Endothelial cell of umbilical vein (primary cell): ENCODE data around the gene PLXNB1. TPM values are rescaled to one million over a fixed set of nuclear protein-coding genes. Genes with fewer than 3 reads are reported as not detected.

ENCODE experiments used
- BruUV-seq: library from RNA; stranded (reverse); fragments of 400-500 nt; replicated peaks from 2 replicates; lab custom pipeline; 2021; lab: Mats Ljungman, UMichigan
- CTCF ChIA-PET: fragments of 300-600, 350-600 bp; sonication (Branson Sonifier 250); formaldehyde crosslinking; loops from one replicate; lab custom pipeline; 2021; ENCODE audit warnings: antibody characterized with exemption, inconsistent platforms; lab: Charles Lee
- POLR2A ChIA-PET: fragments of 300-600, 350-600 bp; sonication (Branson Sonifier 250); formaldehyde crosslinking; loops from one replicate; lab custom pipeline; 2021; ENCODE audit warnings: antibody characterized with exemption, inconsistent platforms; lab: Charles Lee
- DNase-seq: peaks from one replicate; pipeline ENCODE4 v3.0.0-alpha.2; 2011; ENCODE audit warnings: low read depth, low spot score
- FAIRE-seq: peaks from 2 replicates; lab custom pipeline; 2011; peaks lifted over from hg19 to GRCh38; lab: Jason Lieb, UNC
- H2AFZ ChIP-seq: 2 replicates; pipeline ENCODE4 v1.6.0; 2012; ENCODE audit warnings: low read depth, low read length, control low read depth, inconsistent platforms
- H3K27ac ChIP-seq: 2 replicates; pipeline ENCODE4 v1.5.1; 2011; ENCODE audit warnings: low read depth, mild to moderate bottlenecking, control low read depth, low read length, moderate library complexity; ENCODE audit not compliant: insufficient read depth
- H3K27me3 ChIP-seq, 2 experiments: 2 replicates each; pipeline versions ENCODE4 v1.6.0 to v1.6.1; 2011; ENCODE audit warnings: low read length in 2 of 2, mixed read lengths in 1 of 2; ENCODE audit not compliant: control insufficient read depth in 2 of 2, insufficient read depth in 2 of 2
- H3K36me3 ChIP-seq, 2 experiments: 2 replicates in 1 of 2; 3 replicates in 1 of 2; pipeline ENCODE4 v1.5.1; 2011; ENCODE audit warnings: low read length in 2 of 2, mild to moderate bottlenecking in 1 of 2, moderate library complexity in 1 of 2; ENCODE audit not compliant: control insufficient read depth in 2 of 2, insufficient read depth in 2 of 2; ENCODE audit errors: extremely low read depth in 1 of 2
- H3K4me1 ChIP-seq: 3 replicates; pipeline ENCODE4 v1.5.1; 2011; ENCODE audit warnings: mild to moderate bottlenecking, low read length; ENCODE audit not compliant: control insufficient read depth, insufficient read depth; ENCODE audit errors: extremely low read depth
- H3K4me2 ChIP-seq: 2 replicates; pipeline ENCODE4 v1.6.1; 2011; ENCODE audit warnings: low read length, control low read depth, mixed read lengths; ENCODE audit not compliant: insufficient read depth
- H3K4me3 ChIP-seq, 3 experiments: fragments of 200-600 bp in 1 of 3; sonication (generic), shearing (Covaris generic) in 1 of 3; replicated peaks in 1 of 3; 2 replicates each; pipeline ENCODE4 v1.5.1; 2011 to 2016; ENCODE audit warnings: control low read depth in 3 of 3, low read length in 3 of 3, mild to moderate bottlenecking in 2 of 3, inconsistent platforms in 1 of 3, low read depth in 1 of 3, moderate library complexity in 1 of 3; ENCODE audit not compliant: insufficient read depth in 1 of 3
- H3K79me2 ChIP-seq: 2 replicates; pipeline ENCODE4 v1.6.0; 2012; ENCODE audit warnings: low read length, inconsistent platforms; ENCODE audit not compliant: control insufficient read depth, insufficient read depth
- H3K9ac ChIP-seq: replicated peaks from 2 replicates; pipeline ENCODE3; 2011; ENCODE audit warnings: low read length, control low read depth; ENCODE audit not compliant: insufficient read depth; ENCODE audit errors: extremely low read depth
- H3K9me1 ChIP-seq: replicated peaks from 3 replicates; pipeline ENCODE4 v1.6.0; 2011; ENCODE audit warnings: mild to moderate bottlenecking, low read length; ENCODE audit not compliant: control insufficient read depth, insufficient read depth; ENCODE audit errors: extremely low read depth
- H3K9me3 ChIP-seq: replicated peaks from 2 replicates; pipeline ENCODE4 v1.5.1; 2012; ENCODE audit warnings: low read length, inconsistent platforms; ENCODE audit not compliant: control insufficient read depth, insufficient read depth
- H4K20me1 ChIP-seq: replicated peaks from 2 replicates; pipeline ENCODE3; 2011; ENCODE audit warnings: mild to moderate bottlenecking, low read length; ENCODE audit not compliant: control insufficient read depth, insufficient read depth; ENCODE audit errors: extremely low read depth
- EZH2 ChIP-seq: IDR thresholded peaks from 2 replicates; pipeline ENCODE4 v1.6.1; 2012; ENCODE audit warnings: borderline replicate concordance, low read depth, mild to moderate bottlenecking, moderate library complexity, low read length, inconsistent platforms; ENCODE audit not compliant: severe bottlenecking
- FOS ChIP-seq: IDR thresholded peaks from 2 replicates; pipeline ENCODE4 v1.6.1; 2011; ENCODE audit warnings: mild to moderate bottlenecking, low read length, moderate library complexity, borderline replicate concordance; ENCODE audit not compliant: insufficient read depth
- GATA2 ChIP-seq: IDR thresholded peaks from 2 replicates; pipeline ENCODE4 v1.7.0; 2011; ENCODE audit warnings: low read depth, mild to moderate bottlenecking, moderate library complexity, mixed read lengths, low read length; ENCODE audit not compliant: insufficient read length, insufficient read depth
- JUN ChIP-seq: IDR thresholded peaks from 2 replicates; pipeline ENCODE4 v1.6.1; 2011; ENCODE audit warnings: borderline replicate concordance, low read depth; ENCODE audit not compliant: insufficient read length, insufficient read depth
- MYC ChIP-seq: IDR thresholded peaks from one replicate; pipeline ENCODE4 v1.6.1; 2011; ENCODE audit warnings: mild to moderate bottlenecking, low read depth, low read length
- POLR2A ChIP-seq: IDR thresholded peaks from 2 replicates; pipeline ENCODE4 v1.6.1; 2012; ENCODE audit warnings: low read depth, mild to moderate bottlenecking, control low read depth, low read length
- POLR2AphosphoS5 ChIP-seq: IDR thresholded peaks from 2 replicates; pipeline ENCODE4 v1.6.1; 2012; ENCODE audit warnings: low read depth, mild to moderate bottlenecking, control low read depth, low read length, moderate library complexity; ENCODE audit not compliant: insufficient read depth
- dilution Hi-C: fragments of 300-500 bp; cut with MboI; formaldehyde crosslinking; loops from one replicate; pipeline ENCODE4 v1.15.0; 2019; ENCODE audit warnings: low sequenced_read_pairs; ENCODE audit not compliant: extremely low pct_ligation_motif_present
- intact Hi-C: fragments of 100-400 bp; cut with micrococcal nuclease; formaldehyde crosslinking; loops from one replicate; pipeline ENCODE4 v1.10.0; 2022
- polyA plus RNA-seq, 4 experiments: library from polyadenylated mRNA; depleted of rRNA in 3 of 4; stranded (reverse) in 3 of 4; unstranded in 1 of 4; fragments of >200 nt; gene quantifications; 2 replicates each; pipeline versions ENCODE4 v1.2.1 to v1.2.3, GENCODE V29; 2011 to 2012; ENCODE audit warnings: missing spikeins in 1 of 4
- total RNA-seq: library from RNA; stranded (reverse); gene quantifications from 2 replicates; pipeline ENCODE4 v1.2.3, GENCODE V29; 2021
- TF ChIP-seq, protein P1 (sequence below), 2 donors: IDR thresholded peaks; 1 replicate in 1 of 2; 2 replicates in 1 of 2; pipeline ENCODE4 v1.5.1; 2011; ENCODE audit warnings: low read length in 2 of 2, mild to moderate bottlenecking in 2 of 2, moderate library complexity in 2 of 2, control low read depth in 1 of 2, inconsistent platforms in 1 of 2, low read depth in 1 of 2; ENCODE audit not compliant: insufficient read depth in 1 of 2; ENCODE audit errors: extremely low read depth in 1 of 2
- TF ChIP-seq, protein P2 (sequence below): IDR thresholded peaks from 2 replicates; pipeline ENCODE4 v1.6.1; 2011; ENCODE audit not compliant: insufficient read depth, insufficient read length

PLXNB1 gene
- total and polyA plus RNA-seq, 2 donors (not counting 3 experiments of a cell fraction or from before 2014, with no cell fraction given): 43.1 to 45.2 TPM

DNA sequence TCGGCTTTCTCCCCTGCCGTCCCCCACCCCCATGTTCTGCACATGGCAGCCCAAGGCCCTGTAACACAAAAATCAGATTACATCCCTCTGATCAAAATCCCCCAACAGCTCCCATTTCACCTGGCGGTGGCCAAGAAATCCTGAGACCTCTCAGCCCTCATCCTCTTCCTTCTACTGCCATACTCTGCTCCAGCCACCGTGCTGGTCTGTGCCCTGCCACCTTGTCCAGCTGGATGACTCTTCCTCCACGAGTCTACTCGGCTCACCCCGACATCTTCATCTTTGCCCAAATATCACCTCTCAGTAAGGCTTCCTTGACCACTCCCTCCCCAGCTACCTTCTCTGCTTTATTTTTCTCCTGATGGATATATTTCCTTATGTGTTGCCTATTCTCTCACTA is 7.0 kb upstream of the PLXNB1 start:
- no peaks in the 10 kb centered on the region for H3K9me1 ChIP-seq
- TF ChIP-seq, protein P1, sequence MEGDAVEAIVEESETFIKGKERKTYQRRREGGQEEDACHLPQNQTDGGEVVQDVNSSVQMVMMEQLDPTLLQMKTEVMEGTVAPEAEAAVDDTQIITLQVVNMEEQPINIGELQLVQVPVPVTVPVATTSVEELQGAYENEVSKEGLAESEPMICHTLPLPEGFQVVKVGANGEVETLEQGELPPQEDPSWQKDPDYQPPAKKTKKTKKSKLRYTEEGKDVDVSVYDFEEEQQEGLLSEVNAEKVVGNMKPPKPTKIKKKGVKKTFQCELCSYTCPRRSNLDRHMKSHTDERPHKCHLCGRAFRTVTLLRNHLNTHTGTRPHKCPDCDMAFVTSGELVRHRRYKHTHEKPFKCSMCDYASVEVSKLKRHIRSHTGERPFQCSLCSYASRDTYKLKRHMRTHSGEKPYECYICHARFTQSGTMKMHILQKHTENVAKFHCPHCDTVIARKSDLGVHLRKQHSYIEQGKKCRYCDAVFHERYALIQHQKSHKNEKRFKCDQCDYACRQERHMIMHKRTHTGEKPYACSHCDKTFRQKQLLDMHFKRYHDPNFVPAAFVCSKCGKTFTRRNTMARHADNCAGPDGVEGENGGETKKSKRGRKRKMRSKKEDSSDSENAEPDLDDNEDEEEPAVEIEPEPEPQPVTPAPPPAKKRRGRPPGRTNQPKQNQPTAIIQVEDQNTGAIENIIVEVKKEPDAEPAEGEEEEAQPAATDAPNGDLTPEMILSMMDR (IDR thresholded peaks at IDR 0.05; ENCODE audit: extremely low read depth in 1 of 2, insufficient read depth in 1 of 2, low read depth in 1 of 2, low read length in 2 of 2): no peak
- intact Hi-C loops: loop anchor here (1.0 kb wide), 4 partner anchors 36 to 243 kb away; no protein-coding TSS in a partner anchor

DNA sequence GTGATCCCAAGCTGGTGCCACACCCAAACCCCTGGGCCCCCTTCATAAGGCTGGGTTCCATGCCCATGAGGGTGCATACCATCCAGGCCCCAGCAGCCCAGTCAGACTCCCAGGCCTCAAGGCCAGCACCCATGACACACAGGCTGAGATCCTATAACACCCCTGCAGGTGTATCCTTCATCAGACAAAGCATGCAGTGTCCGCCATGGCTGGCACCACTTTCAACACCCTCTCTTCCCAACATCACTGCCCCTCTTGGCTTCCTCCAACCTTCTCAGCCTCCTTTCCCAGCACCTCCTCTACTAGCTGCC is 6.5 kb upstream of the PLXNB1 start:
- H4K20me1 ChIP-seq: no peaks in the 10 kb centered on the region
- H3K4me2 ChIP-seq: no peak overlapping the region
- H3K4me3 ChIP-seq: no peak overlapping the region
- no peak for TF ChIP-seq EZH2
- no peak for TF ChIP-seq JUN
- TF ChIP-seq, protein P1 (IDR thresholded peaks at IDR 0.05; ENCODE audit: extremely low read depth in 1 of 2, insufficient read depth in 1 of 2, low read depth in 1 of 2, low read length in 2 of 2): no peak
- no peak for TF ChIP-seq MYC
- no peak for TF ChIP-seq POLR2A
- TF ChIP-seq, protein P2, sequence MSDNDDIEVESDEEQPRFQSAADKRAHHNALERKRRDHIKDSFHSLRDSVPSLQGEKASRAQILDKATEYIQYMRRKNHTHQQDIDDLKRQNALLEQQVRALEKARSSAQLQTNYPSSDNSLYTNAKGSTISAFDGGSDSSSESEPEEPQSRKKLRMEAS: no peak
- TF ChIP-seq GATA2: no peak
- TF ChIP-seq FOS: no peak
- TF ChIP-seq POLR2AphosphoS5: no peak
- no peaks in the 10 kb centered on the region for H3K9me1 ChIP-seq
- ChIA-PET CTCF (interaction anchor here (0.6 to 10.4 kb wide), 90 partner anchors 10 to 914 kb away, joined by 3 to 723 read pairs (median 7); partner anchors contain the start of genes ATRIP, CAMP, CDC25A and CELSR3), POLR2A (interaction anchor here (0.5 to 1.5 kb wide), 4 partner anchors 10 to 424 kb away, joined by 3 to 7 read pairs (median 4); partner anchors contain the start of genes ATRIP and ZNF589)
- no peaks in the 10 kb centered on the region for H3K9me3 ChIP-seq
- H3K9ac ChIP-seq: no peak overlapping the region
- intact Hi-C loops: loop anchor here (1.0 kb wide), 4 partner anchors 35 to 242 kb away; no protein-coding TSS in a partner anchor
- H2AFZ ChIP-seq: no peak overlapping the region
- FAIRE-seq: no peak
- H3K27me3 ChIP-seq: no peaks in the 10 kb centered on the region
- H3K4me1 ChIP-seq: peaks cover 11% of the 10 kb centered on the region
- H3K36me3 ChIP-seq: peaks cover 0 to 9% of the 10 kb centered on the region in 2 experiments
- dilution Hi-C loops: no loop called here
- DNase-seq: no peak
- no peak overlapping the region for H3K27ac ChIP-seq
- peaks cover 14% of the 10 kb centered on the region for H3K79me2 ChIP-seq
- BruUV-seq: no TSS peak

More for the DNA sequence above, 7.0 kb upstream of the PLXNB1 start:
- Histone ChIP-seq H3K36me3 (peaks cover 3 to 9% of the 10 kb centered on the region in 2 experiments), H3K27me3 (no peaks in the 10 kb centered on the region), H3K4me1 (peaks cover 15% of the 10 kb centered on the region), H3K27ac (no peak overlapping the region), H3K79me2 (peaks cover 19% of the 10 kb centered on the region), H3K9me3 (no peaks in the 10 kb centered on the region), H3K4me3 (no peak overlapping the region), H3K4me2 (no peak overlapping the region), H3K9ac (no peak overlapping the region), H2AFZ (no peak overlapping the region), H4K20me1 (no peaks in the 10 kb centered on the region)
- FAIRE-seq: no peak
- CTCF ChIA-PET: interaction anchor here (0.7 to 10.4 kb wide), 35 partner anchors 11 to 264 kb away, joined by 3 to 723 read pairs (median 20); partner anchors contain the start of genes ATRIP, CAMP, CDC25A and CELSR3
- BruUV-seq: no TSS peak
- dilution Hi-C loops: no loop called here
- DNase-seq: no peak
- POLR2A ChIA-PET: interaction anchor here (0.5 to 0.7 kb wide), 2 partner anchors 10 to 424 kb away, joined by 3 to 4 read pairs; partner anchors contain the start of gene ATRIP
